Measurements from ENCODE around the gene SPTB. TPM values are rescaled to one million over a fixed set of nuclear protein-coding genes. Genes with fewer than 3 reads are reported as not detected.
A peak's percentile ranks its signal among the peaks of the same experiment; 100 is the strongest.

SPTB gene
- total RNA-seq, 4 donors from 2014 or later: 123 to 554 (median 266) TPM

- Histone ChIP-seq H3K27me3 (no peaks in the 10 kb centered on the region), H3K27ac (peak overlapping the region; percentile 61 to 70 (median 67)), H3K9me3 (no peaks in the 10 kb centered on the region), H3K4me3 (no peak overlapping the region), H3K36me3 (no peaks in the 10 kb centered on the region), H3K4me1 (peaks cover 10 to 21% of the 10 kb centered on the region in 2 donors)
- DNase-seq (peak in 1 of 2 donors; percentile 5), ATAC-seq (no peak)
- TF ChIP-seq CTCF (IDR thresholded peaks at IDR 0.05 in 4 of 5, conservative IDR thresholded peaks at IDR 0.05 in 1 of 5) (no peak), POLR2A (IDR thresholded peaks at IDR 0.05) (no peak)
- intact Hi-C loops (cut with DNase I; ENCODE audit: low total_unique reads) (no loop called here), in situ Hi-C loops (cut with MboI; ENCODE audit: low sequenced_read_pairs in 4 of 4) (no loop called here)
Measured at GRCh38 chr14:64720131-64720576, 159.6 kb downstream of the SPTB start.

- no peaks in the 10 kb centered on the region for H3K36me3 ChIP-seq
- TF ChIP-seq CTCF (IDR thresholded peaks at IDR 0.05 in 4 of 5, conservative IDR thresholded peaks at IDR 0.05 in 1 of 5) (no peak), POLR2A (IDR thresholded peaks at IDR 0.05) (no peak)
Measured at GRCh38 chr14:64719601-64720000, 160.1 kb downstream of the SPTB start.

GRCh38 chr14:64718762-64719161 lies 160.9 kb downstream of the SPTB start:
- DNase-seq (no peak), ATAC-seq (no peak)
- TF ChIP-seq POLR2A (IDR thresholded peaks at IDR 0.05) (no peak), CTCF (IDR thresholded peaks at IDR 0.05 in 4 of 5, conservative IDR thresholded peaks at IDR 0.05 in 1 of 5) (no peak)
- no peaks in the 10 kb centered on the region for H3K36me3 ChIP-seq
- peaks cover 10 to 21% of the 10 kb centered on the region in 2 donors for H3K4me1 ChIP-seq
- in situ Hi-C loops (cut with MboI; ENCODE audit: low sequenced_read_pairs in 4 of 4): no loop called here
- intact Hi-C loops (cut with DNase I; ENCODE audit: low total_unique reads): no loop called here
- peak overlapping the region; percentile 7 to 70 (median 66) for H3K27ac ChIP-seq
- H3K27me3 ChIP-seq: no peaks in the 10 kb centered on the region
- no peaks in the 10 kb centered on the region for H3K9me3 ChIP-seq
- H3K4me3 ChIP-seq: no peak overlapping the region

More at GRCh38 chr14:64719601-64720000, 160.1 kb downstream of the SPTB start:
- ATAC-seq (no peak), DNase-seq (no peak)
- H3K4me1 ChIP-seq: peaks cover 10 to 21% of the 10 kb centered on the region in 2 donors
- no peaks in the 10 kb centered on the region for H3K9me3 ChIP-seq
- H3K27me3 ChIP-seq: no peaks in the 10 kb centered on the region
- intact Hi-C loops (cut with DNase I; ENCODE audit: low total_unique reads) (no loop called here), in situ Hi-C loops (cut with MboI; ENCODE audit: low sequenced_read_pairs in 4 of 4) (no loop called here)
- no peak overlapping the region for H3K4me3 ChIP-seq
- peak overlapping the region; percentile 7 to 70 (median 67) for H3K27ac ChIP-seq

GRCh38 chr14:64717870-64718269 lies 161.8 kb downstream of the SPTB start:
- no peak for DNase-seq
- no peaks in the 10 kb centered on the region for H3K9me3 ChIP-seq

More at GRCh38 chr14:64717870-64718269, 161.8 kb downstream of the SPTB start:
- TF ChIP-seq CTCF (IDR thresholded peaks at IDR 0.05 in 4 of 5, conservative IDR thresholded peaks at IDR 0.05 in 1 of 5): no peak
- no peak for TF ChIP-seq POLR2A (IDR thresholded peaks at IDR 0.05)
- in situ Hi-C loops (cut with MboI; ENCODE audit: low sequenced_read_pairs in 4 of 4) (no loop called here), intact Hi-C loops (cut with DNase I; ENCODE audit: low total_unique reads) (no loop called here)
- peaks cover 10 to 21% of the 10 kb centered on the region in 2 donors for H3K4me1 ChIP-seq
- H3K36me3 ChIP-seq: no peaks in the 10 kb centered on the region
- H3K27ac ChIP-seq: peak overlapping the region; percentile 61 to 67 (median 66)
- ATAC-seq: peak in 1 of 2 donors; percentile 41
- H3K4me3 ChIP-seq: no peak overlapping the region
- no peaks in the 10 kb centered on the region for H3K27me3 ChIP-seq
